GM21360 (cell line): ENCODE data around the gene NPIPB12.
A peak's percentile ranks its signal among the peaks of the same experiment; 100 is the strongest.
"Not testable (repeated sequence)": the region's sequence is repeated elsewhere in the genome, so short reads cannot be mapped to it uniquely, and the experiment has no call there.

ENCODE experiments used
- ATAC-seq: cut with Tn5 transposase; IDR thresholded peaks from one replicate; pipeline ENCODE4 v1.9.1; 2021; ENCODE audit warnings: mild to moderate bottlenecking, moderate library complexity; ENCODE audit not compliant: unreplicated experiment

The NPIPB12 gene

GRCh38 chr16:29506308-29506707 is at the start of gene NPIPB12:
Gene NPIPB12 (minus strand): TSS chr16:29506408.
- not testable (repeated sequence) for ATAC-seq

DNA sequence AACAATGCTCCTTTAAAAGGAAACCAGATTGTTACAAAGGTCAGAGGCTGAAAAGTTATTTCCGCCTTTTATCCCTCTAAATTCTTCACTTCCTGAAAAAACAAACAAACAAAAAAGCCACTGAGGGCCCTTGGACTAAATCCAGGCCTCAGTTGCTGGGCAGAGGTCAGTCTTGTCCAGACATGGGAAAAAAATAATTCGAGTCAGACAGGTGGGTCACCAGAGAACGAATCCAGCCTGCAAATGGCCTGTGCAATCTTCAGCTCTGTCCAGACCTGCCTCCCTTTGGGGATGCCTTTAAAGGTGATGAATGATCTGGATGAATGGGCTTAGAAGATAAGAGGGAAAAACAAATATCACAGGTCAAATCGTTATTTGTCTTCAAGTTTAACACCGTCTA is 15.3 kb upstream of the NPIPB12 start:
- ATAC-seq, result not testable (repeated sequence)

- not testable (repeated sequence) for ATAC-seq
Measured at GRCh38 chr16:29482276-29482675, 23.9 kb downstream of the NPIPB12 start.

GRCh38 chr16:29472065-29472464 is 34.1 kb downstream of the NPIPB12 start:
- ATAC-seq, result not testable (repeated sequence)

GRCh38 chr16:29469660-29470059 is 36.5 kb downstream of the NPIPB12 start:
- not testable (repeated sequence) for ATAC-seq

DNA sequence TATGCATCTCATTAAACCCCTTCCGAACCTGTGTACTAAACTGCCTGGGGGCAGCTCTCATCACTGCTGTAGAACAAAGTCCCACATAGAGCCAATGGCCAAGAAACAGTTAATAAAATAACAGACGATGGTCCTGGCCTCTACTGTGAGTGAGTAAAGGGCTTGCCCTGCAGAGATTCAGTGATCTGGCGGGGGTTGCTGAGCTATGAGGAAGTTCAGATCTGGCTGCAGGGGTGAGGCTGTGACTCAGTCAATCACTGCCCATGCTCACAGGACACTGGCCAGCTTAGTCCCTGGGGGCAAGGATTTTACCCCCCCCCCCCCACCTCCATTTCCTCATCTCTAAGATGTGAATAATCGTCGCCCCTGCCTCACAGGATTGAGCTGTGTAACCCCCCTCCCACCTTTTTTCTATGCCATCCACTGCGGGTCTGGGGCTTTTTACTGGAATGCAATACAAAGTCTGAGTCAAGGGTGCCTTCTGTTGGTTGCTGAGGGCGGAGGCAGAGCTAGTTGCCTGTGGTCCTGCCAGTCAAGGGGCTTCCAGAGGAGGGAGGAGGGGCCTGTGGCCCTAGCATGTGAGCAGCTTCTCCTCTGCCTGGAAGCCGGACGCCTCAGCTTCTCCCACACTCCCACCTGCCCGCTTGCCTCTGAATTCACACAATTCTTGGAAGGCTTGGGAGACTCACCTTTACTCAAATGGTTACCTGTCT is 38.4 kb downstream of the NPIPB12 start:
- not testable (repeated sequence) for ATAC-seq

- ATAC-seq, result not testable (repeated sequence)
Measured at GRCh38 chr16:29466904-29467303, 39.3 kb downstream of the NPIPB12 start.

- not testable (repeated sequence) for ATAC-seq
Measured at GRCh38 chr16:29465985-29466824, 40.0 kb downstream of the NPIPB12 start.

DNA sequence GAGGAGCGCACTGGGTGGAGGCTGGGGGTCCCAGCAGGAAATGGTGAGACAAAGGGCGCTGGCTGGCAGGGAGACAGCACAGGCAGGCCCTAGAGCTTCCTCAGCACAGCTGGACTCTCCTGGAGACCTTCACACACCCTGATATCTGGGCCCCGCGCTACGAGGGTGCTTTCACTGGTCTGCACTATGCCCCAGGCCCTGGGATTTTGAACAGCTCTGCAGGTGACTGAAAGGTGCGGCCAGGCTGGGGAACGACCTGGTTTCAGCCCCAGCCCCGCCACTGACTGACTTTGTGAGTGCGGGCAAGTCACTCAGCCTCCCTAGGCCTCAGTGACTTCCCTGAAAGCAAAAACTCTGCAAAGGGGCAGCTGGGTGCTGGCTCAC is 45.6 kb downstream of the NPIPB12 start:
- ATAC-seq, result not testable (repeated sequence)

DNA sequence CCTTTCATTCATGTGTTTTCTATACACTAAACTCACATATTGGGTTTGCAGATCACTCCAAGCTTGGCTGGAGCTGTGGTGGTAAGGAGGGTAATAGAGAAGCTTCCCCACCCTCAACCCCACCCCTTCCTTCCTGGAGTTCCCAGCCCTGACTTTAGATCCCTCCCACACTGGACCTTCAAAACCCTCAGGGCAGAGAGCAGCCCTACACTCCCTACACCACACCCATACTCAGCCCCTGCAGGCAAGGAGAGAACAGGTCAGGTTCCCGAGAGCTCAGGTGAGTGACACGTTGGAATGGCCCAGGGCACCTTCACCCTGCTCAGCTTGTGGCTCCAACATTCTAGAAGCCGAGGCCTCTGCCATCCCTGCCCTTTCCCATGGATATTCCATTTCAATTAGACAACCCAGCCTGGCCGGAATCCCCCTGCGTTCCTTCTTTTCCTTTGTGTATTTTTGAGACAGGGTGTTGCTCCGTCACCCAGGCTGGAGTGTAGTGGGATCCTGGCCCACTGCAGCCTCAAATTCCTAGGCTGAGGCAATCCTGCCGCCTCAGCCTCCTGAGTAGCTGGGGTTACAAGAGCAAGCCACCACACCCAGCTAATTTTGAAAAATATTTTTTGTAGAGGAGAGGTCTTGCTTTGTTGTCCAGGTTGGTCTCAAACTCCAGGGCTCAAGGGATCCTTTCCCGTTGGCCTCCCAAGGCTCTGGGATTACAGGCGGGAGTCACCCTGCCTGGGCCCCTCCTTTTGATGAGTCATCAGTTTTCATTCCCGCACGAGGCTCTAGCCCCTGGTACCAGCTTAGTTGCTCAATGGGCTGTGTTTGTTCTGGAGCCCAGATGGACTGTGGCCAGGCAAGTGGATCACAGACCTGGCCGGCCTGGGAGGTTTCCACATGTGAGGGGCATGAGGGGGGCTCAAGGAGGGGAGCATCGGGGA is 46.2 kb downstream of the NPIPB12 start, which contains the start of gene SULT1A4:
Gene SULT1A4 (plus strand): TSS at position 208 of the 941 bp plus-strand sequence. CDS start 1,473 bp downstream, outside the sequence.
- not testable (repeated sequence) for ATAC-seq

GRCh38 chr16:29457660-29458059 is 48.5 kb downstream of the NPIPB12 start:
- ATAC-seq, result not testable (repeated sequence)

GRCh38 chr16:29454828-29455227 is 51.4 kb downstream of the NPIPB12 start:
- peak; percentile 38 for ATAC-seq

GRCh38 chr16:29454269-29454668 is 51.9 kb downstream of the NPIPB12 start, which contains the start of the genes BOLA2 and SLX1B:
Gene BOLA2 (minus strand): TSS chr16:29454351. CDS start chr16:29454253, 98 bp downstream.
Gene SLX1B (plus strand): TSS chr16:29454533.
- ATAC-seq, result peak; percentile 81

- ATAC-seq, result peak; percentile 11
Measured at GRCh38 chr16:29453754-29454153, 52.5 kb downstream of the NPIPB12 start.
